ENCODE results near the gene KDM1B.

KDM1B gene

DNA sequence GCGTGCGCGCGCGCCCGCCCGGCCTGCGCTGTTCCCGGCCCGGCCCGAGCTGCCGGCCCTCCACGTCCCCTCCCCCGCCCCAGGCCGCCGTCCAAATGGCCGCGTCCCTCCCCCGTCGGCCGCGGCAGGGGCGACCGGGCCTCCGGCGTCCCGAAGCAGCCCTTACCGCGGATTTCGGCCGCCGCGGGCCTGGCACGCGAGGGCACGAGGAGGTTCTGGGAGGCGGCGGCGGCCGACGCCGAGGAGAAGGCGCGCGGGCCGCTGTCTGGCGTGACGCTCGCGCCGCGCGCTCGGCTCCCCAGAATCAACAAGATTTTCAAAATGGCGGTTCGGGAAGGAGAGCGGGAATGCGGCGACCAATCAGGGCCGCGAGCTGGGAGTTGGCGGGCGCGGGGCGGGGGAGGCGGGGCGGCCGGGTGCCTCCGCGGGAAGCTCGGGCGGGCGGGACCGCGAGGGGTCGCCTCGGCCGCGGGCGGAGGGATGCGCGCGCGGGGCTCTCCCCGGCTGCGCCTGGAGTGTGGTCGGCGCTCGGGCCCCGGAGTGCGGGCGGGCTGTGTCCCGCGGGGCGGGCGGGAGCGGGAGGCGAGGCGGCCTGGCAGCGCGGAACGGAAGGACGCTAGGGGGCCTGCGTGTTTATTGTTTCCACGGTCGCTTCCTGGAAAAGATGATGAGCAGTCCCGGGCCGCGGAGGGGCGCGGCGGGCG, 109.1 kb downstream of the KDM1B start, which contains the start of gene DEK:
Gene DEK (minus strand): TSS at position 312 of the 704 bp plus-strand sequence. CDS start 543 bp downstream, outside the sequence.
- DNase-seq = peak; percentile 86 to 92

DNA sequence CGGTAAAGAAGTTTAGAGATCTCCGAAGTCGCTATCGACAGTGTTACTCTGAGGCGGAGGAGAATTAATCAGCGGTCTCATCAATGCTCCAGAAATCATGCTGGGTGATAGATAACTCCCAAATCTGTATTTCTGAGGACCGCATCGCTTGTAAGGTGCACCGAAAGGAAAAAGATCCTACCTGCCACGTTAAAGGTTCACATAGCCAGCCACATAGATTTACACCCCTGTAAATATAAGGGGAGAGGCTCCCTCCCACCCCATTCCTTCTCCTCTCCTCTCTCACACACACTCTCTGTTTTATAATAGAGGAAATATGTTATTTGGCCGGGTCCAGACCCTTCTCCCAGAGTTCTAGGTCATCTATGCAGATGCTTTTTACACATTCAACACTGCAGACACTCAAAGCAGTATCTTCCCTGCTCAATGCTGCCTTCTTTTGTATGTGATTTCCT, 109.7 kb downstream of the KDM1B start:
- DNase-seq = no peak

DNA sequence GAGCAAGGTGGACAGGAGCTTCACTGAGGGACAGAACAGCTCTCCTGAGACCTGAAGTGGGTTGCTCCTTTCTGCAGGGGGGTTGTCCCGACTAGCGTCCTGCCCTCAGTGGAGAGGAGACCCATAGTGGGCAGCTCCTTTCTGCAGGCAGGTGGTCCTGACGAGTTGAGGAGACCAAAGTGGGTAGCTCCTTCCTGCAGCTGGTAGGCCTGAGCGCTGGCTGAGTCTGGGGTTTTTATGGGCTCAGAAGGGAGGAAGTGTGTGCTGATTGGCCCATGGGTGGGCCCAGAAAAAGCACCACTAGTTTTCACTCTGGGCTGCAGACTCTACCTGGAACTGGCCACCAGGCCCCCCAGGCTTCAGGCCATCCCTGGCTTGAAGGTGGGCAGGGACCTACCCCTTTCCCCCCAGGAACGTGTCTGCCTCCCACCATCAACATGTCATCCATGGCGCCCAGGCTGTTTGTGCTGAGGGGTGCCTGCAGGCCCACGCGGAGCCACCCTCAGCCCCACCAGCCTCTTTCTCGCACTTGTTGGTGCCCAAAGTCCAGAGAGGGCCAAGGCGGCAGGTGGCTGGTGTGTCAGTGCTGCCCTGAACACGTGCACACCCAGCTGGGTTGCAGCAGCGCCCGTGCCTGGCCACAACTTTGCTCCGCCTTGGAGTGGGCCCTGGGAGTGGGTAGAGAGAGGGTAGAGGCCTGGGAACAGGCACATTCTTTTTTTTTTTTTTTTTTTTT, 110.7 kb downstream of the KDM1B start:
- no peak for DNase-seq

DNA sequence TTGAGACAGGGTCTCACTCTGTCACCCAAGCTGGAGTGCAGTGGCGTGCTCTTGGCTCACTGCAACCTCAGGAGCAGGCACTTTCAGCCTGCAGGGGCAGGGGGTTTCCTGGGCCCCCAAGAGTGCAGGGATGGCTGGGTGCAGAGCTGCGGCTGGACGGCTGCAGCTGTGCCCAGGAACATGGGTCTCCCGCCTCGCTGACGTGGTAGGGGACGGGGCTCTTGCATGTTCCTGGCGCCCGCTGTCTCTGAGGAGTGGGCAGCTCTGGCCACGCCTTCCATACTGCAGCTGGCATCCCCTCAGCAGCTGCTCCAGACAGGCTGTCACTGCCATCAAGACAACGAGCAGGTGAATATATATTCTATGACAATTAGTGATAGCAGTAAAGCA, 111.3 kb downstream of the KDM1B start:
- DNase-seq = no peak

DNA sequence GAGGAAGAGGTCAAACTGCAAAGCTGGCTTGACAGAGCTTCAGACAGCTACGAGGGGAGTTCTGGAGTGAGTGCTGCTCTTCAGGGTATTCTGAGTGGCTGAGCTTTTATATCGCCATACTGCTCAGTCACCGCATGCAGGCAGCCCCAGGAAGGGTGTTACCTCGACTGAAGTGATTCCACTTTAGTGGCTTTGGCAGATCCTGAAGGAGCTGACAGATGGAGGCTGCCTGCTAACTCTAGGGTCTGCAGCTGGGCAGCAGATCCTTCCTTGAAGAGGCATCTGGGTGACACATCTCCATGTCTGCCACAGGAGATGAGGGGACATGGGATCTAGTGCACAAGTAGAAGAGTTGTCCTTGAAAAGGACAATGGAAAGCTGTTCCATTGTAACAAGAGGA, 112.8 kb downstream of the KDM1B start:
- no peak for DNase-seq

DNA sequence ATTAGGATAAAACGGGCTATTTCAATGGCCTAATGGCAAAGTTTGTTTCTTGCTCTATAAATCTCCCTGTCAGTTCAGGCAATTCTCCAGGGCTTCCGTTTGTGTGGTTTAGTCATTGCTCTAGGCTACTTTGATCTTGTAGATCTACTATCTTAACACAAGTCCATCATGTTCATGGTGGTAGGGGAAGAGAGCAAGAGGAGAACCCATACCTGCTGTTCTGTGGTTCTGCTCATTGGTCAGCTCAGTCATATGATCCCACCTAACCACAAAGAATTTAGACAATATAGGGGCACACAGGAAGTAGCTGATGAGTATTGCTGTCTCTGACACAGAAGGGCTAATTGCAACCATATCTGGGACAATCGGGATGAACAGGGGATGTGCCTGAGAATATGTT, 114.0 kb downstream of the KDM1B start:
- no peak for DNase-seq

DNA sequence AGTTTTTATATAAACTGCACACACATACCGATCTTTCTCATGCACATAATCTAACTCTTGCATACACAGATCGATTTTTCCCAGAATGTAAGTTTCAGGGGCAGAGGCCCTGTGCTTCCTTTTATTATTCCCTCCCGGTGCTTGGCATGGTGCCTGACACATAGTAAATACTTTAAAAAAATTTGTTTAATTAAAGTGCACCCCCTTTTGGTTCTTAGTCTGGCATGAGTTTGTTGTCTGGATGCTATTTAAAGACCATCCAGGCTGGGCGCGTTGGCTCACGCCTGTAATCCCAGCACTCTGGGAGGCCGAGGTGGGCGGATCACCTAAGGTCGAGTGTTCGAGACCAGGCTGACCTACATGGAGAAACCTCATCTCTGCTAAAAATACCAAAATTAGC, 114.5 kb downstream of the KDM1B start:
- peak in 1 of 2 experiments; percentile 16 for DNase-seq

DNA sequence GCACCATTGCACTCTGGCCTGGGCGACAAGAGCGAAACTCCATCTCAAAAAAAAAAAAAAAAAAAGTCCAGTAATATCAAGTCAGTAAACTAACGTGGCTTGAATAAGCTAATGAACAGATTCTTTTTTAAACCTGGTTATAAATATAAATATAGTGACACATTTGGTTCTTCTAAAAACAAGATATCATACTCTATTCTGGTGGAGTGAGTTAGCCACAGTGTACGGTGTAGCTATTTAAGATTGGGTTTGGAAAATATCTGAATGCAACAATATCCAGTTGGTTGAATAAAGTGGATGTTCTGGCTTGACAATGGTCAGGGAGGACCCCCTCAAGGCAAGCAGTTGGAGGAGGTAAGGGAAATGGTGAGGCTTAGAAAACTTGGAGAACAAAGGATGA, 115.0 kb downstream of the KDM1B start:
- no peak for DNase-seq
